Measurements from ENCODE around the gene PLCD1. TPM values are rescaled to one million over a fixed set of nuclear protein-coding genes. Genes with fewer than 3 reads are reported as not detected.

The PLCD1 gene
- total and polyA plus RNA-seq, 7 experiments from 2014 or later = 13.1 to 44.0 (median 38.6) TPM

GRCh38 chr3:37984596-37984995, 44.8 kb downstream of the PLCD1 start:
- ATAC-seq (no peak), DNase-seq (no peak)
- Mint-ChIP-seq H3K27me3 (no peaks in the 10 kb centered on the region), H3K4me3 (no peak overlapping the region), H3K9me3 (no peaks in the 10 kb centered on the region), H3K36me3 (no peaks in the 10 kb centered on the region), H3K27ac (no peak overlapping the region), H3K4me1 (peaks cover 0 to 7% (median 0%) of the 10 kb centered on the region in 7 donors)
- intact Hi-C loops (cut with micrococcal nuclease) = no loop called here
- CTCF ChIA-PET = interaction anchor here (1.4 to 2.1 kb wide), 2 partner anchors 10 to 12 kb away, joined by 4 to 6 read pairs; no protein-coding TSS in a partner anchor
- Histone ChIP-seq H3K27me3 (ENCODE audit: control insufficient read depth in 2 of 2, insufficient read depth in 2 of 2, low read length in 2 of 2) (no peaks in the 10 kb centered on the region), H3K4me3 (ENCODE audit: low read length) (no peak overlapping the region), H3K4me1 (ENCODE audit: control insufficient read depth in 2 of 2, insufficient read depth in 2 of 2, low read length in 2 of 2) (no peaks in the 10 kb centered on the region), H3K9me3 (ENCODE audit: control insufficient read depth in 2 of 3, low read length in 3 of 3) (no peaks in the 10 kb centered on the region), H3K27ac (ENCODE audit: low read depth, low read length) (no peak overlapping the region), H3K36me3 (ENCODE audit: control insufficient read depth in 2 of 3, insufficient read depth in 3 of 3, low read length in 3 of 3) (no peaks in the 10 kb centered on the region)
- POLR2A ChIA-PET = no interaction called here

GRCh38 chr3:37984051-37984450, 45.4 kb downstream of the PLCD1 start:
- H3K9me3 ChIP-seq (ENCODE audit: control insufficient read depth in 2 of 3, low read length in 3 of 3) = no peaks in the 10 kb centered on the region
- intact Hi-C loops (cut with micrococcal nuclease) = no loop called here
- no peaks in the 10 kb centered on the region for H3K4me1 ChIP-seq (ENCODE audit: control insufficient read depth in 2 of 2, insufficient read depth in 2 of 2, low read length in 2 of 2)
- no peak overlapping the region for H3K4me3 Mint-ChIP-seq
- CTCF ChIA-PET = interaction anchor here (2.1 kb wide), 1 partner anchor 13 kb away, joined by 4 read pairs; no protein-coding TSS in a partner anchor
- no peak for ATAC-seq
- H3K27ac ChIP-seq (ENCODE audit: low read depth, low read length) = no peak overlapping the region
- no peak for DNase-seq
- no peaks in the 10 kb centered on the region for H3K36me3 ChIP-seq (ENCODE audit: control insufficient read depth in 2 of 3, insufficient read depth in 3 of 3, low read length in 3 of 3)
- H3K27me3 Mint-ChIP-seq = no peaks in the 10 kb centered on the region
- H3K36me3 Mint-ChIP-seq = no peaks in the 10 kb centered on the region
- peaks cover 0 to 7% (median 0%) of the 10 kb centered on the region in 7 donors for H3K4me1 Mint-ChIP-seq
- no peak overlapping the region for H3K27ac Mint-ChIP-seq
- POLR2A ChIA-PET = interaction anchor here (0.5 kb wide), 1 partner anchor 142 kb away, joined by 3 read pairs; no protein-coding TSS in a partner anchor
- no peaks in the 10 kb centered on the region for H3K27me3 ChIP-seq (ENCODE audit: control insufficient read depth in 2 of 2, insufficient read depth in 2 of 2, low read length in 2 of 2)
- H3K9me3 Mint-ChIP-seq = no peaks in the 10 kb centered on the region
- H3K4me3 ChIP-seq (ENCODE audit: low read length) = no peak overlapping the region

- intact Hi-C loops (cut with micrococcal nuclease) = no loop called here
- Mint-ChIP-seq H3K4me3 (no peak overlapping the region), H3K36me3 (no peaks in the 10 kb centered on the region), H3K27me3 (no peaks in the 10 kb centered on the region), H3K4me1 (peaks cover 0 to 1% (median 0%) of the 10 kb centered on the region in 7 donors), H3K27ac (no peak overlapping the region), H3K9me3 (no peaks in the 10 kb centered on the region)
- H3K4me1 ChIP-seq (ENCODE audit: control insufficient read depth in 2 of 2, insufficient read depth in 2 of 2, low read length in 2 of 2) = no peaks in the 10 kb centered on the region
- no peaks in the 10 kb centered on the region for H3K27me3 ChIP-seq (ENCODE audit: control insufficient read depth in 2 of 2, insufficient read depth in 2 of 2, low read length in 2 of 2)
- H3K36me3 ChIP-seq (ENCODE audit: control insufficient read depth in 2 of 3, insufficient read depth in 3 of 3, low read length in 3 of 3) = no peaks in the 10 kb centered on the region
- H3K9me3 ChIP-seq (ENCODE audit: control insufficient read depth in 2 of 3, low read length in 3 of 3) = no peaks in the 10 kb centered on the region
- ChIA-PET CTCF (interaction anchor here (0.6 to 1.5 kb wide), 2 partner anchors 16 to 208 kb away, joined by 3 to 4 read pairs; no protein-coding TSS in a partner anchor), POLR2A (no interaction called here)
- ATAC-seq = no peak
- no peak overlapping the region for H3K27ac ChIP-seq (ENCODE audit: low read depth, low read length)
- DNase-seq = no peak
- H3K4me3 ChIP-seq (ENCODE audit: low read length) = no peak overlapping the region
Measured at GRCh38 chr3:37982331-37982730, 47.1 kb downstream of the PLCD1 start.

DNA sequence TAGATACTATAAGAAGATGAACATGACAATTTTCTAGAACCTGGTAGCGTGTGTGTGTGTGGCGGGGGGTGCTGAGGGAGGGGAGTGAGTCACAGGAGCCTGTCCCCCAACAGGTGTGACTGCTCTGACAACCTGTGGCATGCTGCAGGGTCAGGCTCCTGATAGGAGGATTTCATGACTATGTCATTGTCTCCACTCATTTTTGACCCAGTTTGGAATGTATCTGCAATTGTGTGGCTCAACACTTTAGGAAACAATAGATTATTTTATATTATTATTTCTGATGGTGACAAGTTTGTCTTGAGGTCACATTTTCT, 48.1 kb downstream of the PLCD1 start:
- no peaks in the 10 kb centered on the region for H3K36me3 ChIP-seq (ENCODE audit: control insufficient read depth in 2 of 3, insufficient read depth in 3 of 3, low read length in 3 of 3)
- Mint-ChIP-seq H3K27me3 (no peaks in the 10 kb centered on the region), H3K4me3 (no peak overlapping the region), H3K4me1 (peaks cover 0 to 1% (median 0%) of the 10 kb centered on the region in 7 donors), H3K9me3 (no peaks in the 10 kb centered on the region), H3K36me3 (no peaks in the 10 kb centered on the region), H3K27ac (no peak overlapping the region)
- H3K9me3 ChIP-seq (ENCODE audit: control insufficient read depth in 2 of 3, low read length in 3 of 3) = no peaks in the 10 kb centered on the region
- H3K27ac ChIP-seq (ENCODE audit: low read depth, low read length) = no peak overlapping the region
- ChIA-PET CTCF (interaction anchor here (1.5 kb wide), 1 partner anchor 15 kb away, joined by 3 read pairs; no protein-coding TSS in a partner anchor), POLR2A (interaction anchor here (0.7 kb wide), 1 partner anchor 12 kb away, joined by 3 read pairs; no protein-coding TSS in a partner anchor)
- no peak overlapping the region for H3K4me3 ChIP-seq (ENCODE audit: low read length)
- ATAC-seq (no peak), DNase-seq (no peak)
- H3K4me1 ChIP-seq (ENCODE audit: control insufficient read depth in 2 of 2, insufficient read depth in 2 of 2, low read length in 2 of 2) = no peaks in the 10 kb centered on the region
- no peaks in the 10 kb centered on the region for H3K27me3 ChIP-seq (ENCODE audit: control insufficient read depth in 2 of 2, insufficient read depth in 2 of 2, low read length in 2 of 2)
- intact Hi-C loops (cut with micrococcal nuclease) = no loop called here

DNA sequence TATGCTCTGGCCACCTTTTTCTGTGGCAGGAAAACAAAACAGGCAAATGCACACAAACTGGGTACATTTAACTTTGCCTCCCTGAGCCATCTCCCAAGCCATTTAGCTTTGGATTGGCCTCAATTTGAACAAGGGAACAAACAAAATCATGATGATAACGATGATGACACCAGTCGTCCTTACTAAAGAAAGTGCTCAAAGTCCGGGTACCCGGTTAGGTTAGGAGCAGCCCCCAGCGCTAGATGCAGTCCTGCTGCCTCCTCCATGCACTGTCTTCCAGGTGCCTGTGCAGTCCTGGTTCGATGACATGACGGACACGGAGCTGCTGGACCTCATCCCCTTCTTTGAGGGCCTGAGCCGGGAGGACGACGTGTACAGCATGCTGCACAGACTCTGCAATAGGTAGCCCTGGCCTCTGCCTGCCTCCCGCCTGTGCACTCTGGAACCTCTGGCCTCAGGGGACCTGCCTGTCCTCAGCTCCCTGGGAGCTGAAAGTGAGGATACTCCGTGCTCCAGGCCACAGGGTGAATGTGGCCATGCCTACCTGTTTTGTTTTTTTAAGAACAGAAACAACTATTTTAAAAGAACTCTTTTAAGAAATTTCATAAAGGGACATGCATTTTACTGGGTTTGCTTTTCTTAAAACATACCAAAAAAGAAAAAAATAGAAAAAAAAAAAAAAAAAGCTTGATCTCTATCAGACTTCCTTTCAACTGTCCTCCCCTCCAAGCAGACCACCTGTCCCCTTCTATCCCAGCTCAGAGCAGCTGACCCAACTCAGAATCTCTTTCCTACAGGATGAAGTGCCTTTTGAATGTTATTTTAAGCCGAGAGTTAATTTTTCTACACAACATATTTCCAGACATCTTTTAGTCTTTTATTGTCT, 48.7 kb downstream of the PLCD1 start:
- intact Hi-C loops (cut with micrococcal nuclease) = no loop called here
- DNase-seq (no peak), ATAC-seq (peak; percentile 5)
- Mint-ChIP-seq H3K9me3 (no peaks in the 10 kb centered on the region), H3K4me1 (peaks cover 0 to 1% (median 0%) of the 10 kb centered on the region in 7 donors), H3K36me3 (no peaks in the 10 kb centered on the region), H3K27me3 (no peaks in the 10 kb centered on the region), H3K4me3 (no peak overlapping the region), H3K27ac (peak overlapping the region in 1 of 9 donors; percentile 80)
- Histone ChIP-seq H3K27ac (ENCODE audit: low read depth, low read length) (no peak overlapping the region), H3K4me3 (ENCODE audit: low read length) (no peak overlapping the region), H3K9me3 (ENCODE audit: control insufficient read depth in 2 of 3, low read length in 3 of 3) (no peaks in the 10 kb centered on the region), H3K36me3 (ENCODE audit: control insufficient read depth in 2 of 3, insufficient read depth in 3 of 3, low read length in 3 of 3) (no peaks in the 10 kb centered on the region), H3K27me3 (ENCODE audit: control insufficient read depth in 2 of 2, insufficient read depth in 2 of 2, low read length in 2 of 2) (no peaks in the 10 kb centered on the region), H3K4me1 (ENCODE audit: control insufficient read depth in 2 of 2, insufficient read depth in 2 of 2, low read length in 2 of 2) (no peaks in the 10 kb centered on the region)
- ChIA-PET POLR2A (interaction anchor here (0.7 kb wide), 1 partner anchor 11 kb away, joined by 3 read pairs; no protein-coding TSS in a partner anchor), CTCF (interaction anchor here (1.0 to 1.7 kb wide), 3 partner anchors 10 to 14 kb away, joined by 3 to 5 read pairs (median 3); no protein-coding TSS in a partner anchor)

GRCh38 chr3:37979541-37980461, 49.6 kb downstream of the PLCD1 start:
- Mint-ChIP-seq H3K4me1 (peaks cover 1 to 3% (median 2%) of the 10 kb centered on the region in 7 donors), H3K27me3 (no peaks in the 10 kb centered on the region), H3K36me3 (no peaks in the 10 kb centered on the region), H3K27ac (no peak overlapping the region), H3K4me3 (no peak overlapping the region), H3K9me3 (no peaks in the 10 kb centered on the region)
- ChIA-PET CTCF (interaction anchor here (0.6 to 1.7 kb wide), 4 partner anchors 9 to 546 kb away, joined by 3 to 5 read pairs (median 4); no protein-coding TSS in a partner anchor), POLR2A (interaction anchor here (1.2 kb wide), 1 partner anchor 15 kb away, joined by 4 read pairs; no protein-coding TSS in a partner anchor)
- intact Hi-C loops (cut with micrococcal nuclease) = loop anchor here in 1 of 2 donors (10.0 kb wide), 1 partner anchor 235 kb away; no protein-coding TSS in a partner anchor
- peak; percentile 85 for ATAC-seq
- no peak overlapping the region for H3K27ac ChIP-seq (ENCODE audit: low read depth, low read length)
- H3K27me3 ChIP-seq (ENCODE audit: control insufficient read depth in 2 of 2, insufficient read depth in 2 of 2, low read length in 2 of 2) = no peaks in the 10 kb centered on the region
- no peak for DNase-seq
- no peaks in the 10 kb centered on the region for H3K4me1 ChIP-seq (ENCODE audit: control insufficient read depth in 2 of 2, insufficient read depth in 2 of 2, low read length in 2 of 2)
- no peaks in the 10 kb centered on the region for H3K36me3 ChIP-seq (ENCODE audit: control insufficient read depth in 2 of 3, insufficient read depth in 3 of 3, low read length in 3 of 3)
- H3K4me3 ChIP-seq (ENCODE audit: low read length) = no peak overlapping the region
- H3K9me3 ChIP-seq (ENCODE audit: control insufficient read depth in 2 of 3, low read length in 3 of 3) = no peaks in the 10 kb centered on the region

Data from naive thymus-derived CD4-positive, alpha-beta T cell (primary cell).